LNCAP (cell line): Measurements from ENCODE around the gene TRPM4.

ENCODE experiments used
- CTCF ChIP-seq: fragments of 450-650 bp; IDR thresholded peaks from 2 replicates; pipeline ENCODE4 v1.5.1; 2017; ENCODE audit warnings: mild to moderate bottlenecking

The TRPM4 gene

GRCh38 chr19:49132974-49133609 is 24.5 kb upstream of the TRPM4 start:
- no peak for TF ChIP-seq CTCF

DNA sequence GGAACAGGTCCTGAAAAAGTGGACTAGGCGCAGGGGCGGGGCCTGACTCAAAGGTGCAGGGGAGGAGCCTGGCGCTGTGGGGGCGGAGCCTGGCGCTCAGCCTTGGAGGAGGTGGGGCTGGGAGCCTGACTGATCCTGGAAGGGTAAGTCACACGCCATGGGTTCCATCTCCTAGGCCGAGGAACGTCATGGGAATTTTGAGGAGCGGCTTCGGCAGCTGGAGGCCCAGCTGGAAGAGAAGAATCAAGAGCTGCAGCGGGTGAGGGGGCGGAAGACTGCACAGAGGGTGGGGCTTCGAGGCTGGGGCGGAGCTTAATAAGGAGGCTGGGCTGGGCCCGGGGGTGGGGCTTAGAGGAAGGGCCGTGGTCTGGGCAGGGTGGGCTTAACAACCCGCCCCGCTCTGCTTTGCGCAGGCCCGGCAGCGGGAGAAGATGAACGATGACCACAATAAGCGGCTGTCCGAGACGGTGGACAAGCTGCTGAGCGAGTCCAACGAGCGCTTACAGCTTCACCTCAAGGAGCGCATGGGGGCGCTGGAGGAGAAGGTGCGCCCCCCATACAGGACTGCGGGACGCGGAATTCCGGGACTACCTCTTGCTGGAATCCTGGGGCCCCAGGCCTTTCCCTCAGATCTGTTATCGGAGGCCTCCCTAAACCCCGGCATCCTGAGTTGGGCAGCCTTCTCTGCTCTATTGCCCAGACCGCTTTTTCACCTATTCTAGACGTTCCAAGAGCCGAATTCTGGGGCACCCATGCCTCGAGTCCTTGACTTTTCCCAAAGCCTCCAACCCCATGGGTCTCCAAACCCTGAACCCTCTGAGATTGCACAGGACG is 23.8 kb upstream of the TRPM4 start:
- no peak for TF ChIP-seq CTCF

DNA sequence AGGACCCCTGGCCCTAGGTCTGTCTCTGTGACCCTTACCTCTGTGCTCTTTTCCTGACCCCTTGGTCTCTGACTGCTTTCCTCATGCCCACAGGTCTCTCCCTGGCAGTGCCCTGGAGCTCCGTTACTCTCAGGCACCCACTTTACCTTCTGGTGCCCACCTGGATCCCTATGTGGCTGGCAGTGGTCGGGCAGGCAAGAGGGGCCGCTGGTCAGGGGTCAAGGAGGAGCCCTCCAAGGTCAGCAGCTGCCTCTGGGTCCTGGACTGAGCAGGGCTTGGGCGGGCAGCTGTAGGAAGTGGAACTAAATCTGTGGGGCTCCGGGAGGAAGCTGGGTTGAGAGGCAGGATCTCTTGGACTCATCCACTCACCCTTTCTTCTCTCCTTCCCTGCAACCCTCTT is 21.9 kb upstream of the TRPM4 start:
- TF ChIP-seq CTCF = no peak

DNA sequence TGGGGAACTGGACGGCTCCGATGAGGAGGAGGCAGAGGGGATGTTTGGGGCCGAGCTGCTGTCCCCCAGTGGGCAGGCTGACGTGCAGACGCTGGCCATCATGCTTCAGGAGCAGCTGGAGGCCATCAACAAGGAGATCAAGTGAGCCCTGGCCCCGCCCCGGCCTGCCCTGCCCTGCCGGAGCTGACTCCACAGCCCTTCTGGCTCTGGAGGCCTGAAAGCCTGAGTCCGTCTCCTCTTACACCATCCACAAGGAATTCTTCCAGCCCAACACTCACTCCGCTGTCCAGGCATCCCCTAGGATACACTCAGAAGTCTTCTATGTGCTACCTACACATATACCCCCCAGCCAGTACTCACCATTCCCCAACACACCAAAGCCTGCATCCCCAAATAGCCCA is 20.8 kb upstream of the TRPM4 start:
- no peak for TF ChIP-seq CTCF

GRCh38 chr19:49140951-49141350 is 16.6 kb upstream of the TRPM4 start:
- TF ChIP-seq CTCF = no peak

- TF ChIP-seq CTCF = no peak
Measured at GRCh38 chr19:49141352-49141751, 16.2 kb upstream of the TRPM4 start.

DNA sequence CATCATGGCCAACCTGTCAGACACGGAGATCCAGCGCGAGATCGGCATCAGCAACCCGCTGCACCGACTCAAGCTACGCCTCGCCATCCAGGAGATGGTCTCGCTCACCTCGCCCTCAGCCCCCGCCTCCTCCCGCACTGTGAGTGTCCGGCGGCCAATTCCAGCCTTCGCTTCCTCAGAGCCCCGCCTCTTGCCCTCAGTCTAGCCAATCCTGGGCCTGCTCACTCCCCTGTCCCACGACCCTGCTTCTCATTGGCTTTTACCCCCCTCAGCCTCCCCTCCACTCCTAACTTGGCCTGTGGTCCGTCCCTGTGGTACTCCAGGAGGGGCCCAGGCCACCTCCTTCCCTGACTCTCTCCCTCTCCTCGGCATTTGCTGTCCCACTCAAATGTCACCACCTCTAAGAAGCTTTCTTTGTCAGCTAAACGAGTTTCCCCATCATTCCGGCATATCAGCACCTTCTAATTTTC is 14.7 kb upstream of the TRPM4 start:
- TF ChIP-seq CTCF = no peak
